ENCODE data around the gene NANOS2.
"Not testable (repeated sequence)": the region's sequence is repeated elsewhere in the genome, so short reads cannot be mapped to it uniquely, and the experiment has no call there.

The NANOS2 gene

GRCh38 chr19:45902651-45903625 lies 11.6 kb downstream of the NANOS2 start:
- Histone ChIP-seq H3K4me1 (ENCODE audit: insufficient read depth, low read length) (peaks cover 3% of the 10 kb centered on the region; the same call in 1 of the 2 replicates), H3K9ac (ENCODE audit: low read depth, low read length) (peak overlapping the region; percentile 76; the same call in 1 of the 2 replicates), H3K9me3 (ENCODE audit: insufficient read depth, low read depth, low read length) (no peaks in the 10 kb centered on the region), H3K27me3 (ENCODE audit: insufficient read depth, low read length) (peaks cover 25% of the 10 kb centered on the region), H3K36me3 (ENCODE audit: insufficient read depth, low read depth, low read length) (peaks cover 6% of the 10 kb centered on the region), H3K27ac (ENCODE audit: low read length) (peak overlapping the region; percentile 86), H3K4me3 (ENCODE audit: low read length) (peak overlapping the region; percentile 89)

DNA sequence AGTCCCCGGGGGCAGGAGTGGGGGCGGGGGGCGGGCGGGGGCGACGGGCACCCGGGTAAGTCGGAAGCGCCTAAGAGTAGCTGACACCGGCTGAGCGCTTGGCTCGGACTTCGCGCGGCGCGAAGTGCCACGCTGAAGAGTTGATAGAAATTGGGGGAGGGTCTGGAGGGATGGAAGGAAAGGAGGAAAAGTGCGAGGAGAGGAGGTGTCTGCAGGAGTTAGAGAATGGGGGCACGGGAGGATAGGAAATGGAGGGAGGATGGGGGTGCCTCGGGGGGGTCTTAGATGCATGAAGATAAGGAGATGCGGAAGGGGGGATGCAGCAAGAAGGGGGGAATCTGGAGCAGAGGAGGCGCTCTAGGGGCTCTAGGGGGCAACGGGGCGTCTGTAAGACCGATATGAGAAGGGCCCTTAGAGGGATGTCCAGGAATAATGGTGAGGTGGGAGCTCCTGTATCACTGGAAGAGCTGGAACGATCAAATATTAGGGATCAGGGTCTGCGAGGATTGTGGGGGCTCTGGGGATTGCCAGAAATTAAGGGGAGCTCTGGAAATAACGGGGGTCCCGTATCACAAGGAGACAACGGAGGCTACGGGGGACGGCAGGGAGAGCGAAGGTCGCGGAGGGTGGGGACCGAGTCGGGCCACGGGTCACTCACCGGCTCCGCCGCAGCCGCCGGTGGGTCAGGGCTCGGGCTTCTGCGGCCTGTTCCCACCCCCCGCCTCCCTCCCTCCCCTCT lies 12.5 kb downstream of the NANOS2 start, which contains the start of gene MYPOP:
Gene MYPOP (minus strand): TSS at position 702 of the 739 bp plus-strand sequence. CDS start 840 bp downstream, outside the sequence.
- Histone ChIP-seq H3K27me3 (ENCODE audit: insufficient read depth, low read length) (peaks cover 25% of the 10 kb centered on the region), H3K4me1 (ENCODE audit: insufficient read depth, low read length) (peaks cover 3% of the 10 kb centered on the region; the same call in 1 of the 2 replicates), H3K27ac (ENCODE audit: low read length) (peak within 1 kb of the TSS; percentile 86)

DNA sequence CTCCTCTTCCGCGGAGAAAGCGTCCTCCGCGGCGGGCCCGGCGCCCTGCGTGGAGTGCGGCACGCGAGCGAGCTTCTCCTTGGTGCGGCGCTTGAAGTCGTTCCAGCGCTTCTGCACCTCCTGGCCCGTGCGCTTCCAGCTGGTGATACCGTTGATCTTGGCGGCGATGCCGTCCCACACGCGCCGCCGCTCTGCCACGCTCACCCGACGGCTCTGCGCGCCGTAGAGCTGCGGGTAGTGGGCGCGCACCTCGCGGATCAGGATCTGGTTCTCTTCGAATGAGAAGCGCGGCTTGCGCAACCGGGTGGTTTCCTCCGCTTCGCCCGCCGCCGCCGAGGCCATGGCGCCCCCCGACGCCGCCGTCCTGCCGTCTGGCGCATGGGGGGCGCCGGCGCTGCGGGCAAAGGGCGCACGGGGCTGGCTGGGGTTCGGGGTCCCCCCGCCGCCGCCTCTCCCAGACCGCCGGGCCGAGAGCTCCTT lies 13.1 kb downstream of the NANOS2 start:
- Histone ChIP-seq H3K4me3 (ENCODE audit: low read length) (peak overlapping the region; percentile 89; the same call in 1 of the 2 replicates), H3K27ac (ENCODE audit: low read length) (no peak overlapping the region), H3K9me3 (ENCODE audit: insufficient read depth, low read depth, low read length) (no peaks in the 10 kb centered on the region), H3K4me1 (ENCODE audit: insufficient read depth, low read length) (peaks cover 3% of the 10 kb centered on the region; the same call in 1 of the 2 replicates), H3K27me3 (ENCODE audit: insufficient read depth, low read length) (peaks cover 25% of the 10 kb centered on the region), H3K36me3 (ENCODE audit: insufficient read depth, low read depth, low read length) (peaks cover 6% of the 10 kb centered on the region), H3K9ac (ENCODE audit: low read depth, low read length) (no peak overlapping the region)

More for the DNA sequence above, 12.5 kb downstream of the NANOS2 start, which contains the start of gene MYPOP:
- Histone ChIP-seq H3K9ac (ENCODE audit: low read depth, low read length) (peak within 1 kb of the TSS; percentile 76; the same call in 1 of the 2 replicates), H3K9me3 (ENCODE audit: insufficient read depth, low read depth, low read length) (no peaks in the 10 kb centered on the region), H3K36me3 (ENCODE audit: insufficient read depth, low read depth, low read length) (peaks cover 6% of the 10 kb centered on the region), H3K4me3 (ENCODE audit: low read length) (peak within 1 kb of the TSS; percentile 89)

DNA sequence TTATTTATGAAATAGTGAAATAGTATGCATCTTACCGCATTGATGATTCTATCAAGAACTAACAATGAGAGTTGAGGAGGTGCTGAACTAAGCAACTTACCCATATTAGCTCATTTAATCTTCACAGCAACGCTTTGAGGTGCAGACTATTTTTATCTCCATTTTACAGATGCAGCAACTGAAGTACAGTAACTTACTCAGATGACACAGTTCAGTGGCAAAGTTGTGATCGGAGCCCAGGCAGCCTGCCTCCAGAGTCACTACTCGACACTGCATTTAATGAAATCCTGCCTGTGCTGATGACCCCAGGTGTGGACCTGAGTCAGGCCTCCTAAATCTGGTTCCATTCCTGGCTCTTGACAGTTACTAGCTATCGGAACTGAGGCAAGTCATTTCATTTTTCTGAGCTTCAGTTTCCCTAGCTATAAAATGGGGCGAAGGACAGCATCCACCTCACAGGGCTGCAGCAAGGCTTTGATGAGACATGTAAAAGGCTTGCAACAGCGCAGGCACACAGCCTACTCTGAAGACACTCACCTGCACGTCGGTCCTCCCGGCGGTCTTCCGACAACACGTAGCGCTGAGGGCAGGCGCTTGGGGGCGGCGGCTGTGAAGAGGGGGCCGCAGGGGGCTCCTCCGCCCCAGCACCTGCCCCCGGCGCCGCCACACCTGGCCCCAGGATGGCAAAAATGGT lies 13.7 kb downstream of the NANOS2 start:
- Histone ChIP-seq H3K27ac (ENCODE audit: low read length) (no peak overlapping the region), H3K9me3 (ENCODE audit: insufficient read depth, low read depth, low read length) (no peaks in the 10 kb centered on the region), H3K27me3 (ENCODE audit: insufficient read depth, low read length) (peaks cover 25% of the 10 kb centered on the region), H3K9ac (ENCODE audit: low read depth, low read length) (no peak overlapping the region), H3K4me3 (ENCODE audit: low read length) (peak overlapping the region; percentile 89; the same call in 1 of the 2 replicates), H3K4me1 (ENCODE audit: insufficient read depth, low read length) (peaks cover 3% of the 10 kb centered on the region; the same call in 1 of the 2 replicates), H3K36me3 (ENCODE audit: insufficient read depth, low read depth, low read length) (peaks cover 6% of the 10 kb centered on the region)

- Histone ChIP-seq H3K9me3 (ENCODE audit: insufficient read depth, low read depth, low read length) (no peaks in the 10 kb centered on the region), H3K36me3 (ENCODE audit: insufficient read depth, low read depth, low read length) (peaks cover 6% of the 10 kb centered on the region), H3K9ac (ENCODE audit: low read depth, low read length) (no peak overlapping the region), H3K27ac (ENCODE audit: low read length) (no peak overlapping the region), H3K27me3 (ENCODE audit: insufficient read depth, low read length) (peaks cover 25% of the 10 kb centered on the region), H3K4me1 (ENCODE audit: insufficient read depth, low read length) (peaks cover 3% of the 10 kb centered on the region; the same call in 1 of the 2 replicates), H3K4me3 (ENCODE audit: low read length) (no peak overlapping the region)
Observed at GRCh38 chr19:45899919-45900589, 14.5 kb downstream of the NANOS2 start.

GRCh38 chr19:45899253-45899652 lies 15.3 kb downstream of the NANOS2 start:
- H3K27ac ChIP-seq (ENCODE audit: low read length) = no peak overlapping the region
- H3K36me3 ChIP-seq (ENCODE audit: insufficient read depth, low read depth, low read length) = peaks cover 6% of the 10 kb centered on the region
- no peaks in the 10 kb centered on the region for H3K9me3 ChIP-seq (ENCODE audit: insufficient read depth, low read depth, low read length)
- peaks cover 3% of the 10 kb centered on the region; the same call in 1 of the 2 replicates for H3K4me1 ChIP-seq (ENCODE audit: insufficient read depth, low read length)
- H3K4me3 ChIP-seq (ENCODE audit: low read length) = no peak overlapping the region
- H3K27me3 ChIP-seq (ENCODE audit: insufficient read depth, low read length) = peaks cover 25% of the 10 kb centered on the region
- no peak overlapping the region for H3K9ac ChIP-seq (ENCODE audit: low read depth, low read length)

DNA sequence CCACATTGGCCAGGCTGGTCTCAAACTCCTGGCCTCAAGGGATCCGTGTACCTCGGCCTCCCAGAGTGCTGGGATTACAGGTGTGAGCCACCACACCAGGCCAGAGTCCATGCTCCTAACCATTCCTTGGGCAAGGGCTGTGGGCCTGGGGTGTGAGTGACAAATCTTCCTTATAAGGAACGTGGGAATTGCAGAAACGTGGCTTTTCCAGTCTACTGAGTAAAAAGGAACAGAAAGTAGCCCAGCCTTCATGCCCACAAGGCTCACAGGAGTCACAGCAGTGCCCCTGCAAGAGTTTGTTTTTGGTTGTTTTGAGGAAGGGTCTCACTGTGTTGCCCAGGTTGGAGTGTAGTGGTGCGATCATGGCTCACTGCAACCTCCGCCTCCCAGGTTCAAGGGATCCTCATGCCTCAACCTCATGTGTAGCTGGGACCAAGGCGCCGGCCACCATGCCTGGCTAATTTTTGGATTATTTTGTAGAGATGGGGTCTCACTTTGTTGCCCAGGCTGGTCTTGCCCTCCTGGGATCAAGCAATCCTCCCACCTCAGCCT lies 17.2 kb downstream of the NANOS2 start:
- Histone ChIP-seq H3K9me3 (ENCODE audit: insufficient read depth, low read depth, low read length) (no peaks in the 10 kb centered on the region), H3K4me1 (ENCODE audit: insufficient read depth, low read length) (peaks cover 3% of the 10 kb centered on the region; the same call in 1 of the 2 replicates), H3K9ac (ENCODE audit: low read depth, low read length) (no peak overlapping the region), H3K4me3 (ENCODE audit: low read length) (no peak overlapping the region), H3K27ac (ENCODE audit: low read length) (no peak overlapping the region), H3K27me3 (ENCODE audit: insufficient read depth, low read length) (peaks cover 25% of the 10 kb centered on the region), H3K36me3 (ENCODE audit: insufficient read depth, low read depth, low read length) (peaks cover 6% of the 10 kb centered on the region)

GRCh38 chr19:45895983-45896599 lies 18.5 kb downstream of the NANOS2 start:
- not testable (repeated sequence) for H3K36me3 ChIP-seq (ENCODE audit: insufficient read depth, low read depth, low read length)

DNA sequence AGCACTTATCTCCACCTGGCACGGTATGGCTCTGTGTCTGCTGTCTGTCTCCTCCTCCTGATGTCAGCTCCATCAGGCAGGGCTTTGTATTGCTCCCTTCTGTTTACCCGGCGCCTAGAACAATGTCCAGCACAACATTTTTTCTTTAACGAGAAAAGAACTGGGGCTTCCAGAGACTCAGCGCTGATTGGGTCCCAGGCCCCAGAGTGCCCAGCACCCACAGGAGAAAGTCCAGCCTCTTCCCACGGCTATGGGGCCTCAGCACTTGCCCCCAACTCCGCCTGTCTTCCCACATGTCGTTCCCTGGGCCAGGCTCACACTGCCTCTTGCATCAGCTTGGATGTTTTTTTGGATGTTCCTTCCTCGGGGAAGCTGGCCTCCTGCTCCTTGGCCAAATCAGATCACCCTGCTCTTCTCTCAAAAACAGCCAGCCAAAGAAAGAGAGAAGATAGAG lies 19.0 kb downstream of the NANOS2 start:
- peaks cover 8% of the 10 kb centered on the region for H3K27me3 ChIP-seq (ENCODE audit: insufficient read depth, low read length)
- H3K9ac ChIP-seq (ENCODE audit: low read depth, low read length) = no peak overlapping the region
- no peaks in the 10 kb centered on the region for H3K4me1 ChIP-seq (ENCODE audit: insufficient read depth, low read length)
- H3K36me3 ChIP-seq (ENCODE audit: insufficient read depth, low read depth, low read length) = peaks cover 6% of the 10 kb centered on the region
- no peak overlapping the region for H3K4me3 ChIP-seq (ENCODE audit: low read length)
- no peak overlapping the region for H3K27ac ChIP-seq (ENCODE audit: low read length)
- H3K9me3 ChIP-seq (ENCODE audit: insufficient read depth, low read depth, low read length) = no peaks in the 10 kb centered on the region

More at GRCh38 chr19:45895983-45896599, 18.5 kb downstream of the NANOS2 start:
- peaks cover 14% of the 10 kb centered on the region for H3K27me3 ChIP-seq (ENCODE audit: insufficient read depth, low read length)
- H3K4me3 ChIP-seq (ENCODE audit: low read length); H3K27ac ChIP-seq (ENCODE audit: low read length); H3K4me1 ChIP-seq (ENCODE audit: insufficient read depth, low read length); H3K9me3 ChIP-seq (ENCODE audit: insufficient read depth, low read depth, low read length); H3K9ac ChIP-seq (ENCODE audit: low read depth, low read length): not testable (repeated sequence)

GRCh38 chr19:45890877-45891276 lies 23.7 kb downstream of the NANOS2 start:
- no peaks in the 10 kb centered on the region for H3K36me3 ChIP-seq (ENCODE audit: insufficient read depth, low read depth, low read length)
- no peak overlapping the region for H3K4me3 ChIP-seq (ENCODE audit: low read length)
- H3K27me3 ChIP-seq (ENCODE audit: insufficient read depth, low read length) = no peaks in the 10 kb centered on the region
- no peak overlapping the region for H3K9ac ChIP-seq (ENCODE audit: low read depth, low read length)
- H3K4me1 ChIP-seq (ENCODE audit: insufficient read depth, low read length) = no peaks in the 10 kb centered on the region
- H3K9me3 ChIP-seq (ENCODE audit: insufficient read depth, low read depth, low read length) = no peaks in the 10 kb centered on the region
- H3K27ac ChIP-seq (ENCODE audit: low read length) = no peak overlapping the region

All from iPS-20b (cell line).